Testis (tissue), 2 donors: ENCODE measurements around the gene SMAD9.

Source experiments
- POLR2A ChIP-seq: fragments of 450-650 bp; IDR thresholded peaks from one replicate; pipeline ENCODE4 v1.6.1; 2017; ENCODE audit warnings: antibody characterized with exemption, mild to moderate bottlenecking, moderate library complexity
- TF ChIP-seq, protein P1 (sequence below), 3 experiments: fragments of 450-650 bp in 2 of 3; fragments of 200-600 bp in 1 of 3; sonication (generic) in 1 of 3; IDR thresholded peaks; one replicate each; pipeline ENCODE4 v1.5.1; 2016 to 2019; ENCODE audit warnings: antibody characterized with exemption in 3 of 3, mild to moderate bottlenecking in 2 of 3, moderate library complexity in 1 of 3

GRCh38 chr13:36806102-36806501 lies 113.9 kb downstream of the SMAD9 start:
- TF ChIP-seq, protein P1, sequence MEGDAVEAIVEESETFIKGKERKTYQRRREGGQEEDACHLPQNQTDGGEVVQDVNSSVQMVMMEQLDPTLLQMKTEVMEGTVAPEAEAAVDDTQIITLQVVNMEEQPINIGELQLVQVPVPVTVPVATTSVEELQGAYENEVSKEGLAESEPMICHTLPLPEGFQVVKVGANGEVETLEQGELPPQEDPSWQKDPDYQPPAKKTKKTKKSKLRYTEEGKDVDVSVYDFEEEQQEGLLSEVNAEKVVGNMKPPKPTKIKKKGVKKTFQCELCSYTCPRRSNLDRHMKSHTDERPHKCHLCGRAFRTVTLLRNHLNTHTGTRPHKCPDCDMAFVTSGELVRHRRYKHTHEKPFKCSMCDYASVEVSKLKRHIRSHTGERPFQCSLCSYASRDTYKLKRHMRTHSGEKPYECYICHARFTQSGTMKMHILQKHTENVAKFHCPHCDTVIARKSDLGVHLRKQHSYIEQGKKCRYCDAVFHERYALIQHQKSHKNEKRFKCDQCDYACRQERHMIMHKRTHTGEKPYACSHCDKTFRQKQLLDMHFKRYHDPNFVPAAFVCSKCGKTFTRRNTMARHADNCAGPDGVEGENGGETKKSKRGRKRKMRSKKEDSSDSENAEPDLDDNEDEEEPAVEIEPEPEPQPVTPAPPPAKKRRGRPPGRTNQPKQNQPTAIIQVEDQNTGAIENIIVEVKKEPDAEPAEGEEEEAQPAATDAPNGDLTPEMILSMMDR (IDR thresholded peaks at IDR 0.05): no peak
- no peak for TF ChIP-seq POLR2A
